OCI-LY3 (cell line): ENCODE data around the gene PEX11B.

Experiments
- H2AFZ ChIP-seq: fragments of 200-600, 300-600 bp; shearing (Covaris generic); 2 replicates; pipeline ENCODE4 v1.6.0; 2014; ENCODE audit warnings: antibody characterized with exemption, low read depth, low read length
- H3K27ac ChIP-seq: fragments of 200-600, 300-600 bp; sonication (generic); 2 replicates; pipeline ENCODE4 v1.5.1; 2014; ENCODE audit warnings: mild to moderate bottlenecking, low read length, moderate library complexity, mixed read lengths
- H3K27me3 ChIP-seq: fragments of 200-600, 300-600 bp; sonication (generic); 2 replicates; pipeline ENCODE4 v1.6.1; 2014; ENCODE audit warnings: low read depth, low read length, mixed read lengths
- H3K36me3 ChIP-seq: fragments of 200-600, 300-600 bp; sonication (generic); replicated peaks from 2 replicates; pipeline ENCODE3; 2014; ENCODE audit warnings: low read depth, low read length, mixed read lengths
- H3K4me1 ChIP-seq: fragments of 300-600, 200-600 bp; sonication (generic); 2 replicates; pipeline ENCODE4 v1.6.1; 2014; ENCODE audit warnings: low read length, mixed read lengths
- H3K4me2 ChIP-seq: fragments of 200-600, 300-600 bp; sonication (generic); 2 replicates; pipeline ENCODE4 v1.6.1; 2014; ENCODE audit warnings: low read length, mixed read lengths
- H3K4me3 ChIP-seq: fragments of 300-600, 200-600 bp; sonication (generic); 2 replicates; pipeline ENCODE4 v1.5.1; 2014; ENCODE audit warnings: antibody characterized with exemption, mild to moderate bottlenecking, low read length, moderate library complexity
- H3K79me2 ChIP-seq: fragments of 300-600, 200-600 bp; shearing (Covaris generic); 2 replicates; pipeline ENCODE4 v1.6.1; 2014; ENCODE audit warnings: mild to moderate bottlenecking, low read length, mixed read lengths
- H3K9ac ChIP-seq: fragments of 300-600, 200-600 bp; shearing (Covaris generic); 2 replicates; pipeline ENCODE4 v1.6.0; 2014; ENCODE audit warnings: mild to moderate bottlenecking, low read length, moderate library complexity
- H3K9me3 ChIP-seq: fragments of 200-600, 300-600 bp; shearing (Covaris generic); 2 replicates; pipeline ENCODE4 v1.6.1; 2014; ENCODE audit warnings: low read length, mixed read lengths; ENCODE audit not compliant: insufficient read depth
- H4K20me1 ChIP-seq: fragments of 200-600, 300-600 bp; sonication (generic); 2 replicates; pipeline ENCODE4 v1.6.1; 2016; ENCODE audit warnings: low read length, mixed read lengths; ENCODE audit not compliant: insufficient read depth
- CTCF ChIP-seq: fragments of 200-600, 300-600 bp; sonication (generic); IDR thresholded peaks from 2 replicates; pipeline ENCODE4 v1.5.1; 2014; ENCODE audit warnings: antibody characterized with exemption, low read length, low read depth
- EZH2phosphoT487 ChIP-seq: fragments of 200-600 bp; shearing (Covaris generic); IDR thresholded peaks from 2 replicates; pipeline ENCODE4 v1.6.1; 2018; ENCODE audit warnings: antibody characterized with exemption, mixed run types, low read depth

The PEX11B gene

GRCh38 chr1:145877923-145878486 lies 40.5 kb downstream of the PEX11B start:
- Histone ChIP-seq H3K4me3 (no peak overlapping the region), H3K79me2 (no peaks in the 10 kb centered on the region), H3K36me3 (no peaks in the 10 kb centered on the region), H3K9ac (no peak overlapping the region), H3K27me3 (peaks cover 28% of the 10 kb centered on the region), H3K27ac (no peak overlapping the region), H3K4me1 (peaks cover 7% of the 10 kb centered on the region), H2AFZ (no peak overlapping the region), H4K20me1 (no peaks in the 10 kb centered on the region), H3K9me3 (no peaks in the 10 kb centered on the region), H3K4me2 (no peak overlapping the region)
- TF ChIP-seq EZH2phosphoT487 = no peak
- TF ChIP-seq CTCF = no peak

- no peaks in the 10 kb centered on the region for H3K36me3 ChIP-seq
- peaks cover 31% of the 10 kb centered on the region for H3K27me3 ChIP-seq
- no peaks in the 10 kb centered on the region for H4K20me1 ChIP-seq
- peaks cover 9% of the 10 kb centered on the region for H3K4me1 ChIP-seq
- H3K4me3 ChIP-seq = no peak overlapping the region
- no peaks in the 10 kb centered on the region for H3K79me2 ChIP-seq
- no peak overlapping the region for H3K27ac ChIP-seq
- no peak overlapping the region for H2AFZ ChIP-seq
- TF ChIP-seq CTCF (no peak), EZH2phosphoT487 (no peak)
- no peak overlapping the region for H3K9ac ChIP-seq
- H3K9me3 ChIP-seq = no peaks in the 10 kb centered on the region
- H3K4me2 ChIP-seq = no peak overlapping the region
These were observed 43.9 kb downstream of the PEX11B start for GRCh38 chr1:145874646-145875045.

GRCh38 chr1:145871994-145872924 lies 46.3 kb downstream of the PEX11B start:
- Histone ChIP-seq H3K9me3 (no peaks in the 10 kb centered on the region), H3K79me2 (no peaks in the 10 kb centered on the region), H2AFZ (peak overlapping the region; percentile 99), H3K4me3 (peak overlapping the region; percentile 82), H3K27ac (no peak overlapping the region), H4K20me1 (no peaks in the 10 kb centered on the region), H3K27me3 (peaks cover 36% of the 10 kb centered on the region), H3K4me2 (peak overlapping the region; percentile 95), H3K36me3 (no peaks in the 10 kb centered on the region), H3K9ac (peak overlapping the region; percentile 67), H3K4me1 (peaks cover 9% of the 10 kb centered on the region)
- TF ChIP-seq CTCF (peak; percentile 32; the same call in 1 of the 2 replicates), EZH2phosphoT487 (no peak)

GRCh38 chr1:145868232-145868631 lies 50.3 kb downstream of the PEX11B start:
- H3K4me3 ChIP-seq = no peak overlapping the region
- peaks cover 43% of the 10 kb centered on the region for H3K27me3 ChIP-seq
- H4K20me1 ChIP-seq = no peaks in the 10 kb centered on the region
- no peak overlapping the region for H2AFZ ChIP-seq
- H3K36me3 ChIP-seq = no peaks in the 10 kb centered on the region
- H3K9ac ChIP-seq = no peak overlapping the region
- peaks cover 9% of the 10 kb centered on the region for H3K4me1 ChIP-seq
- no peak for TF ChIP-seq EZH2phosphoT487
- no peak for TF ChIP-seq CTCF
- no peaks in the 10 kb centered on the region for H3K9me3 ChIP-seq
- H3K79me2 ChIP-seq = no peaks in the 10 kb centered on the region
- no peak overlapping the region for H3K4me2 ChIP-seq
- H3K27ac ChIP-seq = no peak overlapping the region
